HK-2 (cell line): ENCODE results near the gene DVL2.
"Not testable (repeated sequence)": the region's sequence is repeated elsewhere in the genome, so short reads cannot be mapped to it uniquely, and the experiment has no call there.

Experiments used
- DNase-seq: peaks from one replicate; pipeline ENCODE4 v3.0.0-alpha.2; 2018; ENCODE audit not compliant: unreplicated experiment

Gene DVL2

GRCh38 chr17:7196651-7197401, 37.5 kb downstream of the DVL2 start:
- DNase-seq: no peak

GRCh38 chr17:7195971-7196370, 38.3 kb downstream of the DVL2 start:
- no peak for DNase-seq

GRCh38 chr17:7192271-7192937, 41.9 kb downstream of the DVL2 start:
- DNase-seq: no peak

GRCh38 chr17:7191571-7192270, 42.6 kb downstream of the DVL2 start:
- no peak for DNase-seq

- no peak for DNase-seq
Measured at GRCh38 chr17:7191069-7191468, 43.2 kb downstream of the DVL2 start.

DNA sequence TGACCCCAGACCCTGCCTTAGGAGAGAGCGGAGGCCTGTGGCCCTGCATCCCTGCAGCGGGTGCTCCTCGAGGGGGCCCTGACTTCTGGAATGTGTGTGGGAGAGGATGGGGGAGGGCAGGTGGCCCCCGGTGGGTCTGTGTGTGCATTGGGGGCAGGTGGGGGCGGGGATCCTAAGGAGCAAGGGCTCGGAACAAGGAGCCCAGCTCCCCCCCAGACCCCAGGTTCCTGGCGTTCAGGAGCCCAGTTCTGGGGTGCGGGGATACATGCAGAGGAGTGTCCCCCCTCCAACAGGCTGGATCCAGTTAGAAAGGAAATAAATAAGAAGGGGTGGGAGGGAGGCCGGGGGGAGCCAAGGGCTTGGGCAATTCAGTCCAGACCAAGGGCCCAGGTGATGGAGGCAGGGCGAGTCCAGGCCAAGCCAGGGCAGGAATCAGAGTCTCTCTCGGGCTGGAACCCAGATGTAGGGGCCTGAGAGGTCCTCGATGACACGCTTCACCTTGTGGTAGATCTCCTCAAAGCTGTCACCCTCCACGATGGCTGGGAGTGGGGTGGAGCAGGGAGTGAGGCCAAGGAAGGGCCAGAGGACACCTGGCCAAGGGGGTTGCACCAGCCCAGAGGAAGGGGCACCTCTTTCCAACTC, 43.9 kb downstream of the DVL2 start:
- DNase-seq: no peak

DNA sequence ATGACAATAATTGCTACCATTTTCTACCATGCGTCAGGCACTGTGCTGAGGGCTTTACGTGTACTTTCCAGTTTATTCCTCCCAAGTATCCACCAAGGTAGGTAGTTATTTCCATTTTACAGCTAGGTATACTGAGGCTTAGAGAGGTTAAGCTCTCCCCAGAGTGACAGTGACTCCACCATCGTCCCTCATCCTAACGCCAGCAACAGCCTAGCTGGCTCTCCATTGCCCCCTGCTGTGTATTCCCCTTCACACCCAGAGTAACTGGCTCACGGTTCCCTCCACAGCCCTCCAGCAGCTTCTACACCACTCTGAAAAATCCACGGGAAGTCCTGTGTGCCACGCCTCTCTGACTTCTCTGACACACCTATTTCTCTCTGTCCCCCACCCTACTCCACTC, 48.1 kb downstream of the DVL2 start:
- no peak for DNase-seq

- DNase-seq: no peak
Measured at GRCh38 chr17:7184647-7185046, 49.7 kb downstream of the DVL2 start.

DNA sequence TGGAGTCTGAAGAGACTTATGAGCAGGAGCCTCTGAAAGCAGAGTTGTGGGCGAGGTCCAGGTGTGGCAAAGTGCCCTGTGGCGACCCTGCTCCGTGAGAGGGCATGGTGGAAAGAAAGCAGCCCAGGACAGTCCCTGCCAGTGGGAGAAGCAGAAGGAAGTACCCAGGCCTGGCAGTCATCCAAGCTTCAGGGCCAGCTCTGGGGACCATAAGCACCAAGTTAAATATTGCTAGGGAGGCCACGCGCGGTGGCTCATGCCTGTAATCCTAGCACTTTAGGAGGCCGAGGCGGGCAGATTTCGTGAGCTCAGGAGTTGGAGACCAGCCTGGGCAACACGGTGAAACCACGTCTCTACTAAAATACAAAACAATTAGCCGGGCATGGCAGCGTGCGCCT, 50.2 kb downstream of the DVL2 start:
- peak; percentile 79 for DNase-seq

GRCh38 chr17:7183433-7184090, 50.8 kb downstream of the DVL2 start:
- peak; percentile 22 for DNase-seq

- DNase-seq: not testable (repeated sequence)
Measured at GRCh38 chr17:7182101-7182500, 52.2 kb downstream of the DVL2 start.

- DNase-seq: no peak
Measured at GRCh38 chr17:7179317-7180254, 54.7 kb downstream of the DVL2 start, which contains the start of gene ASGR1. ASGR1 (minus strand) TSS chr17:7179370; CDS start chr17:7178563, 807 bp downstream.

- no peak for DNase-seq
Measured at GRCh38 chr17:7178973-7179316, 55.4 kb downstream of the DVL2 start.

DNA sequence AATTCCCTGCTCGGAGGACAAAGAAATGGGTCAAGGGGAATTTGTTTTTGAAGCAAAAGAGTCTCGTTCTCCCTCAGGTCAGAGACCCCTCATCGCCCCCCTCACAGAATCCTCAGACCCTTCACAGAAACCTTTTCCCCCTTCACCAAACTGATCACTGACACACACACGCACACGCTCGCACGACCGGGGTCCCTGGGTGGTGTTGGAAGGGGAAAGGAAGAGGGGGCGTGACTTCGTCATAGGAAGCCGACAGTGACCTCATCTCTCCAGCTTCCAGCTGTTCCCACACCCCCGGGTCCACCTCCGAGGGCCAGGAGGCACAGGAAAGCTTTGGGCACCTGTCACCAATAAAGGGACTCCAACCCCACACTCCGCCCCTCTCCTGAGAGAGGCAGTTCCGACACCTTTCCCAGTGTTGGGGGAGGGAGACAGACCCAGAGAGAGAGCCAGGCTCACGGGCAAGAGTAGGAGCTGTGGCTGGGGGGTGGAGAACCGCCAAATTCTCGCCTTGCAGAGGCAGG, 56.3 kb downstream of the DVL2 start:
- no peak for DNase-seq

GRCh38 chr17:7177191-7177953, 56.9 kb downstream of the DVL2 start:
- DNase-seq: peak; percentile 55

GRCh38 chr17:7176841-7177190, 57.5 kb downstream of the DVL2 start:
- no peak for DNase-seq

GRCh38 chr17:7176107-7176840, 58.0 kb downstream of the DVL2 start:
- no peak for DNase-seq
